HG03159 (cell line): Measurements from ENCODE around the gene TIFAB.

Source experiments
- ATAC-seq: cut with Tn5 transposase; IDR thresholded peaks from one replicate; pipeline ENCODE4 v1.9.1; 2021; ENCODE audit warnings: mild to moderate bottlenecking, moderate library complexity; ENCODE audit not compliant: unreplicated experiment

The TIFAB gene

DNA sequence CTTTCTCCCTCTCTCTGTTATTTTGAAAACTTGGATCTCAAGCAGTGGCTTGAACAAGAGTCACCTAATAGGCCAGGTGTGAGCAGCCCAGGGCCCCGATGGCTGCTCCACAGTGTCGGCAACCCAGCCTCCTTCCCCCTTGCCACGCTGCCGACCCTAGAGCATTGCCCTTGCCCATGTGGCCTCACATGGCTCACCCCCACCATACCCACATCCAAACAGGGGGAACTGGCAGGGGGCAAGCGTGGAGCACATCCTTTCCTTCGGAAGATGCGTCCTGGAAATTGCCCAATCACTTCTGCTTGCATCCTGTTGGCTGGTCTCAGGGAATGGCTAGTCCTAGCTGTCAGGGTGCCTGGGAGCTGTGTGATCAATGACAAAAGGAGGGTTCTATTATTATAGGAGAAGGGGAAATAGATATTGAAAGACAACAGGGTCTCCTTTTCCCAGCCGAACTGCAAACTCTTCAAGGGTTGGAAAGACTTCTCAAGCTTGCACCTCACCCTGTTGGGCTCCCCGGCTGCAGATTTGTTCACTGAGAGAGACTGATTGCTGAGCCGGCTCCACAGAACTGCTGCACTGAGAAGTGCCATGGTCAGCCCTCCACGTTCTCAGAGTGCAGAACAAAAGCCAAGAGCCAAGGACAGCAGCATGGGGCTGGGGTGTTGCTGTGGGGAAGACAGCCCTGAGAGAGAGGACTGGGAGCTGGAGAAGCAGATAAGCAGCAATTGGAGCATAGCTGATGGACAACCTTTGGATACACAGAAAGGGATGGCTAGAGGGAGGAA, 8.3 kb upstream of the TIFAB start:
- ATAC-seq: no peak

DNA sequence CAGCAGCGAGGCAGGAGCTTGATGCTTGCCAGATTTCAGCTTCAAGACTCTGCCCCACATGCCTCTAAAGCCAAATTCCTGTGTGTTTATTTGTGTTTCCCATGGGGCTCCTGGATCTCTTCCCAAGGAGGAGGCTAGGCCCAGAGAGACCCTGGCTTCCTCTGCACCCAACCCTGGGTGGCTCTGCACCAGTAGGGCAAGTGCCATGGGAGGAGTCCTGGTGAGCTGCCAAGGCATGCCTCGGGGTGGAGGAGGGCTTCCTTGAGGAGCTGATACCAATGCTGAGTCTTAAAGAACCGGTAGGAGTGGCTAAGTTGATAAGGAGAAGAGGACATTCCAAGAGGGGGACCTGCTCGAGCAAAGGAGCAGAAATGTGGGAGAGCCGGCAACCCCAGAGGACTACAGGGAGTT, 6.8 kb upstream of the TIFAB start:
- ATAC-seq: no peak

DNA sequence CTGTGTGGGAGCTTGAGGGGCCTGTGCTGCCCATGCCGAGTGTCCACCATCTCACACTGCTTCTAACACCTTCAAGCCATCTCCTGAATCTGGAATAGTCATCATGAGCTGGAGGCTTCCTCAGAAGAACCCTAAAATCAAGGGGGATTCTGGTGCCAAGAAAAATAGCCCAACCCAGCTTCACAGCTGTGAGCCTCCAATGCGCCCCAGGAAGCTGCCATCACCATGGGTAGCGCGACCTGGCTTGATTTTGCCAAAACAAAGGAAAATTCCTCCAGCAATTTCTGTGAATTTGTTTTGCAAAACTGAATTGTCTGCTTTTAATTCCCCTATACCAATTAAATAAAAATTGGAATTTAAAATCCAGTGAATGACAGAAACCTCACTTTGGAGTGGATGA, 6.2 kb upstream of the TIFAB start:
- ATAC-seq: no peak

DNA sequence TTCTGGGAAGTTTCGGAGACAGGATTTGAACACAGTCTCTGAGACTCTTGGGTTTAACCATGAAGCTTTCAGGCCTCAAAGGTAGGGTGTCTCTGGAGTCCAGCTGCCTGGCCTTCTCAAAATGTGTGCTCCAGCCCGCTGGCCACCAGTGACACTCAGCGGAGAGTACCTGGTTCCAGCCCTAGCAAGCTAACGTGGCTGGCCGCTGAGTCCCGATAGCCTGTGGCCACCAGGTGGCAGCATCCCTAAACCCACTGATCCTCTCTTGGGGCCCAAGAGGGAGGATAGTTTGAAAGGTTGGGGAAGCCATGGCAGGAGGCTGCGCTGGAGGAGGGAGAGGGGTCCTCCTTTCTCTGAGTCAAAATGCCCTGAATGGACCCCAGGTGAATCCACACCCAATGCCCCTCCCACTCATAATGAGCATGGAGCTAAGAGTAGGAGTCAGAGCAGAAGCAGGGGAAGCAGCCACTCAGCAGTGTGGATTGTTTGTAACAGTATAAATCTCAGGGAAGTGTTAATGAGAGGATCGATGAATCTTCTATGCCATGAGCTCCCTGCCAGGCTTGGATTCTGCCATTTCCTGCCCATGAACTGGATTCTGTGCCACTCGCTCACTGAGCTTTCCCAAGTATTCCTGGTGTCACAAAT, 5.4 kb upstream of the TIFAB start:
- ATAC-seq: peak; percentile 88

DNA sequence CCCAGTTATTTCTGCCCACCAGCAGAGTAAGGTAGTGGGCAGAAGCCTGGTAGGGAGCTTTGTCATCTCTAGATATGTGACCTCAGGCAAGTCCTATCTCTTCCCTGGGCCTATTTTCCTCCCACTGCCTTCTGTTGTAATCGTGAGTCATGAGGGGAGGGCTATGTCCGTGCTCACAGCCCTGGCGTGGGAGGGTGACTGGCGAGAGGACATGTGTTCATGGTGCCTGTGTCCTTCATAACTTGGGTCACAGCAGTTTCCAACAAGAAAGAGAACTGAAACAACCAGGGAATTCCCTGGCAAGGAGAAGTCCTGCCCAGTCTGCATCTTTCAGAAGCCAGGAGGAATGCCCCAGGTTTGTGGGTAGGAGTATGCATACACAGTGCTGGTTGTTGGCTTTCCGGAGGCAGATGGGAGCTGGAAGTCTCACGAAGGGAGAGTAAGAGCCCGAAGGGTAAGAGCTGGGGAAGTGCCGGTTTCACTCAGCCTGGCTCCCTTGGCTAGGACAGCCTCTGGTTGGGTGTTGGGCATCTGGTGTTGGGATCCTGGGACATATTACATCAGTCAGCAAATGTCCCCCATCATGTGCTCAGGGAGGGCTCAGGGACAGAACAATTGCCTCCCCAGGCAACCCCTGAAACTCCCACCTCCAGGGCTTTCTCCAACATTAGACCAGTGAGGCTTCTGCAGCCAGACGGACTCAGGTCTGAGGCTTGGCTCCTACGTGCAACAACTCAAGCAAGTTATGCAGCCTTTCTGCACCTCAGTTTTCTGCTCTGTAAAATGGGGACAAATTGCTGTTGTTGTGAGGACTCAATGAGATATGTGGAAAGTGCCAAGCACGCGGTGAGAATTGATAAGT, 4.3 kb upstream of the TIFAB start:
- no peak for ATAC-seq

DNA sequence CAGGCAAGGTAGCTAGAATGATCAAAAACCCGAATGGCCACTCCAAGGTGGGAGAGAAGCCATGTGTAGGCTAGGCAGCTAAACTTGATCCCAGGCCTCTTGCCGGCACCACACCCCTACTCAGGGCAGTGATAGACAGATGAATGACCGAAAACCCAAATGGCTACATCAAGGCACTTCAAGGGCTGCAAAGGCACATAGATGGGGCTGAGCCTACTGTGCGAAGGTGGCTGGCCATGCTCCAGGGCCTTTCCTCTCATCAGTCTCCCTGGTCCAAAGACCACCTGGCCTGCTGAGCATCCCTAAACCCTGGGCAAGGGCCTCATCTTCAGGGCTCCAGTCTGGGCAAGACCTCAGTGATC, 3.7 kb upstream of the TIFAB start:
- ATAC-seq: no peak

DNA sequence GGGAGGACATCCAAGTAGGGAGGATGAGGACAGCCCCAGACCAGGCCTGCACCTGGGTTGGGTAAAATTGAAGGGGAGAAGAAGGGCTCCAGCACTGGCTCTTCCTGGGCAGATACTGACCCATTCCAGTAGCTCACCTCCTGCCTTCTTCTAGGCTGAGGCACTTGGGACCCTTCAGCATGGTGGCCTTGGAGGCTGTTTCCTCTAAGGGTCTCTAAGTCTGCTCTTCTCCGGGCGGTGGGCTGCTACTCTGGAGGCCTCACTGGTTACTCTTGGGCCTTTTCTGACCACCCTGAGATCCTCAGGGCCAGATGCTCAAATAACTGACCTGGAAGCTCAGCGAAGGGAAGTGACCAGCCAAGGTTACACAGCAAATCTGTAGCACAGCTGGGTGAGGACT, 2.8 kb upstream of the TIFAB start:
- ATAC-seq: no peak

DNA sequence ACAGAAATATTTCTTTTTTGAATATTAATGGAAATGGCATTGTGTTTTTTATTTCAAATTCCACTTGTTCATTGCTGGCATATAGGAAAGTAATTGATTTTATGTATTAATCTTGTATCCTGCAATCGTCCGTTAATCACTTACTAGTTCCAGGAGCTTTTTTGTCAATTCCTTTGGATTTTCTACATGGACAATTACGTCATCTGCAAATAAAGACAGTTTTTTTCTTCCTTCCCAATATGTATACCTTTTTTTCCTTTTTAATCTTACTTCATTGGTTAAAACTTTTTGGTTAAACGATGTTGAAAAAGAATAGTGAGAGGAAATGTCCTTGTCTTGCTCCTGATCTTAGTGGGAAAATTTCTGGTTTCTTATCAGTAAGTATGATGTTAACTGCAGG, 1.5 kb upstream of the TIFAB start:
- ATAC-seq: no peak

DNA sequence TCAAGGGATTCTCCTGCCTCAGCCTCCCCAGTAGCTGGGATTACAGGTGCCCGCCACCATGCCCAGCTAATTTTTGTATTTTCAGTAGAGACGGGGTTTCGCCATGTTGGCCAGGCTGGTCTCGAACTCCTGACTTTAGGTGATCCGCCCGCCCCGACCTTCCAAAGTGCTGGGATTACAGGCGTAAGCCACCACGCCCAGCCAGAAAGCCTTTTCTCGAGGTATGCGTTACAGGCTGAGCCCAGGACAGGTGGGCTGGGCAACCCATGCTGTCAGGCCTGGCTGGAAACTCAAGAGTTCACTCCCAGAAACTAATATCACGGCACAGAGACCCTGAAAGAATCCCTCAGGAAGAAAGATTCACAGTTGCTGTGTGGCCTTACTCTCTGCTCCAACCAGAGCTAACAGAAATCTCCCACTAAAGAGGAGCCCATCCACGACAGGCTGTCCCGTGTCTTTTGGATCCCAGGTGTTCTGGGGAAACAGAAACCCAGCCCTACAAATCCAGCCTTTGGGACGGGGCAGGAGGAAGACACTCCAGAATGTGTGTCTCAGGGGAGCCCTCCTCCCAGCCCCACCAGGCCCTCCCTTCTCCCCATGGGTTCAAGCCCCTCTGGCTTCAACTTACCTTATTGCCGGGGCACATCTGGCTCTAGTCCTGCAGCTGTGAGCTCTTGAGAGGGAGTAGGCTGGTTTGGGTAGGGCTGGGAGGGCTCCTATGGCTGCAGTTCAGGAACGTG, 400 bp downstream of the TIFAB start:
- no peak for ATAC-seq

DNA sequence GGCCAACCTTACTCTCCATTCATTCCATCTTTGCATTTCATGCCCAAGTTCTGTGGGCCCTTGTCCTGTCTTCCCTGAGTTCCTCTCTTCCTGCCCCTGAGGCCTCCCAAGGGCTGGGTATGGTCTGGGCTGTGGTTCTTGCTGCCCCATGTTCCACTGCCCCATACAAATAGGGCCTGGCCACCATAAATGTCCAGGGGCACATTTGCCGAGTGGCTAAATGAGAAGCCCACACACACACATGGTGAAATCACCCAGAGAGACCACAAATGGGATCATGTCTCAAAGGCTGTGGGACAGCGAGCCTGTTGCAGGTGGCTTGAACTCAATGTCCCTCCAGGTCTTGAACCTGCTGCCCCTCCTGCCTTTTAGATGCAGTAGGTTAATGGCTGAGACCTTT, 1.2 kb downstream of the TIFAB start:
- no peak for ATAC-seq

DNA sequence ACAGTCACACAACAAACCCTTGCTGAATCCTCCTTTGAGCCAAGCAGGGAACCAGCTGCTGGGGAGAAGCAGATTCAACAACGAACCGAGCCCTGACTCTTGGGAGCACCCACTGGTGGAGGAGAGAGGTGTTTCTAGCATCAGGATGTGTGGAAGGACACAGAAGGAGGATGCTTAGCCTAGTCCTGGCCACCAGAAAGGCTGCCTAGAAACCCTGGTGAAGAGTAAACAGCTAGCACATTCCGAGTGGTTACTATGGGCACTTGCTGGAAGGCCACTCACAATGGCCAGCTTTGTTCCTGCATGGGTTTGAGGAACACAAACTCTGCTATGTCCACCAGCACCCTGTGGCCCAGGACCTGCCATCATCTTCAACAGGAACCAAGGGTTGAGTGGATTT, 1.8 kb downstream of the TIFAB start:
- no peak for ATAC-seq

DNA sequence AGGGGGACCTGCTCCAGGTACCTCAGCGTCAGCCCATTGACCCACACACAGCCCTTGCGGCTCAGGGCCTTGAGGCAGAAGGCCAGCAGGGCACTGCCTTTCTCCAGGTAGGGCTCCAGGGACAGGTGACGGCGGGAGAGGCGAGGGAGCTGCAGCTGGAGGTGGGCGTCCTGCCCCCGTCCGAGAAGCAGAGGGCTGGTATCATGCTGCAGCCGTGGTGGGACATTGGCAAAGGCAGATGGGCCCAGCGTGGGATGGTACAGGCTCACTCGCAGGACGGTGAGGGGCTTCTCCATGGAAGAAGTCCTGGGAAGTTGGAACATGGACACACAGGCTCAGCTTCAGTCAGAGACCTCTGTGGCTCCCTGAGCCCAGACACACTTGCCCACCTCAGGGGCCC, 2.5 kb downstream of the TIFAB start:
- ATAC-seq: no peak

DNA sequence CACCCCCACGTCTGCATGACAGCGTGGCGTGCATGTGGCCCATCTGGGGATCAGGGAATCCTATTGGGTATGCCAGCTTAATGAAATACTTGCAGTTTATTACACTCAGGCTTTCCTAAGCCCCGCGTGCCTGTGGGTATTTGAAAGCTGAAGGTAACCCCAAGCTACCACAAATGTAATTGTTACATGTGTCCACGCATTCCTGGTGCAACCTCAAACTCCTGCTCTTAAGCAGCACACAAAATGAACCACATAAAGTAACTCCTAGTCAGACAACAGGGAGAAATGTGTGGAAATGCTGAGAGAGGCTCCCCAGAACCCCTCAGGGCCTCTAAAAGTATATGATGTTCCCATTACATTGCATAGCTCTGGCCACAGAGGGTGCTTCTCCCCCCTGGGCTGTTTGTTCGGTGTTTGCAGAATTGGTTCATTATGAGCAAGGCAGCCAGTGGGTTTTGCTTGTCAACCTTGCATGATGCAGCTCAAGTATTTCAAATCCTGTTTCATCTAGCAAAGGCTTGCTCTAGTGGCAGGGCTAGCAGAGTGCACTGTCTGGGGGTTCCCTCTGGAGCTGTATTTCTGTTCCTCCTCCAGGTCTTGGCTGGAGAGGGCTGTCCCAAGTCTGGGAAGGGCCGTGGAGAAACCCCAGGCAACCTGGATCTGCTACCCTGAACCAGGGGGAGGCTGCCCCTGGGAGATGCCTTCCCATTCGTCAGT, 3.2 kb downstream of the TIFAB start:
- no peak for ATAC-seq

DNA sequence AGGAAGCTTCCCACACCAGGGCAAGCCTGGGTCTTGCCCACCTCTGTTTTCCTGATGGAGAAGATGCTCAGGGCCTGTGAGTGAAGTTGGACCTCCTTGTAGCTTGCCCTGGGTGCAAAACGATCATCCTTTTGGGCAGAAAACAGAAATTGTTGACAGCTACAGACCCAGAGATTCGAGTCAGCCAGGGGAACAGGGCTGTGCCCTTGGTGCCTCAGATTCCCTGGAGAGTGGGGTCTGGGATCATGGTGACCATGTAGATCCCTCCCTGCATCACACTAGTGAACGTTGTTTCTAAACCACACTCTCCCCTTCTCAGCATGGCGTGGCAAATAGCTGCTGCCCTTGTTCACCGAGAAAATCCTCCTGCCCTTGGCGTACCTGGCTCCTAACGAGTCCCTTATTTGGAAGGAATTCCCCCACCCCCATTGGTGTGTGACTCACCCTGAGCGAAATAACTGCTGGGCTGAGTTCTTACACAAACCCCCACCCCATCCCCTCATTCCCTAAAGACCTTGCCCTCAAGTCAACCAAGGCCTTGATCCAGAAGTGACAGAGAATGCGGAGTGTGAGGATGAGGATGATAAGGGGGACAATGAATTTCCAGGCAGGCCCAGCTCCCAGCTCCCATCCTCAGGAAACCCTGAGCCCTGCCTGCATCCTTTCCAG, 3.9 kb downstream of the TIFAB start:
- no peak for ATAC-seq

DNA sequence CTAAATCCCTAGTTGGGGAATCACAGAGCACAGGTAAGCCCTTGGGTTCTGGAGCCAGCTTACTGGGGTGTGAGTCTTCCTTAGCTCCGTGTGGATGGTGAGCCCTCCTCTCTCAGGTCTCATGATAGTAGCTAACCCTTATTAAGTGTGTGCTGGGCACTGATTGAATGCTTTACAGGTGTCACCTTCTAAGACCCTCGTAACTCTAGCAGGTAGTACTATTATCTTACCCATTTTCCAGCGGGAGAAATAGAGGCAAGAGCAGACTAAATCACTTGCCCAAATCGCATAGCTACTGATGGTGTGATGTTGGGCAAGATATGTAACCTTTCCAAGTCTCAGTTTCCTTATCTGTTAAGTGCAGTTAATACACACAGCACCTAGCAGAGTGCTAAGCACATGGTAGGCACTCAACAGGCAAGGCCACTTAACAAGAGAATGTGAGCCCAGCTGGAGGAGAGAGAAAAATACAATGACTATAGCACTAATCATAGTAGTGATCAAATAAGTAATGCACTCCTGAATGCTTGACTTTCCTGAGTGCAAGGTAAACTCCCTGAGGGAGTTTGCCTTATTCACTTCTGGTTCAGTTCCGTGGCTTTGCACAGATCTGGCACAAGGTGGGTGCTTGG, 4.7 kb downstream of the TIFAB start, which contains the start of gene DCANP1:
TSS of gene DCANP1 (minus strand) at position 51 of the 632 bp plus-strand sequence. CDS start 240 bp downstream, outside the sequence.
- no peak for ATAC-seq

DNA sequence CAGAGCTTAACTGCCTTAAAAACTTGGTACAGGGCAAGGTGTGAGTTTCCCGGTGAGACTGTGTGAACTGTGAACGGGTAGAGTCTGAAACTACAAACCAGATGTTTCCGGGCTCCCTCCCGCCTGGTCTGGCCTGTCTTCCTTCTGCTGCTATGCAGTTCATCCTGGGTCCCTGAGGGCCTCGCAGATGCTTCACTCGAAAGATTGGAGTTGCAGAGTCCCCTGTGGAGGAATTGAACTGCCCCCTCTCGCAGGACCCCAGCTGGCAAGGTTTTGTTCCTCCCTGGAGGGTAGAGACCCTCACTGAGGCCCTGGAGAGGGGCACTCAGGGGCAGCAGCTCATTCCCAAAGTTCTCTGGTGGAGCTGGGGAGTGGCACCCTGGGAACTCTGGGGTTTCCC, 5.5 kb downstream of the TIFAB start:
- ATAC-seq: no peak

DNA sequence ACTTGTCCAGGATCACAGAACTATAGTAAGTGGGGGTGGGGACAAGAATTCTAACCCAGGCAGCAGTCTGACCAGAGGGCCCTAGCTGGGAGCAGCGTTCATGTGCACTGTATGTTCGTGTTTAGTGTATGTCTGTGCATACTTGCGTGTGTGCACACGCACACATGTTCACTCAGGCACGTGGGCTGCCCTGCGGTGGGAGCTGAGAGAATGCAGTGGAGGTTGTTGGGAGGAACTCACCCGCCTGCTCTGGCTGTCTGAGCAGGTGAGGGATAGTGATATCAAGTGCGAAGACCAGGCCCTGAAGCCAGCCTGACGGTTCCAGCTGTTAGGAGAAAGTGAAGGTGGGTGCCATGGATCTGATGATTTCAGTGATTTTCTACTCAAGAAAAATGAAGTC, 5.9 kb downstream of the TIFAB start:
- no peak for ATAC-seq

DNA sequence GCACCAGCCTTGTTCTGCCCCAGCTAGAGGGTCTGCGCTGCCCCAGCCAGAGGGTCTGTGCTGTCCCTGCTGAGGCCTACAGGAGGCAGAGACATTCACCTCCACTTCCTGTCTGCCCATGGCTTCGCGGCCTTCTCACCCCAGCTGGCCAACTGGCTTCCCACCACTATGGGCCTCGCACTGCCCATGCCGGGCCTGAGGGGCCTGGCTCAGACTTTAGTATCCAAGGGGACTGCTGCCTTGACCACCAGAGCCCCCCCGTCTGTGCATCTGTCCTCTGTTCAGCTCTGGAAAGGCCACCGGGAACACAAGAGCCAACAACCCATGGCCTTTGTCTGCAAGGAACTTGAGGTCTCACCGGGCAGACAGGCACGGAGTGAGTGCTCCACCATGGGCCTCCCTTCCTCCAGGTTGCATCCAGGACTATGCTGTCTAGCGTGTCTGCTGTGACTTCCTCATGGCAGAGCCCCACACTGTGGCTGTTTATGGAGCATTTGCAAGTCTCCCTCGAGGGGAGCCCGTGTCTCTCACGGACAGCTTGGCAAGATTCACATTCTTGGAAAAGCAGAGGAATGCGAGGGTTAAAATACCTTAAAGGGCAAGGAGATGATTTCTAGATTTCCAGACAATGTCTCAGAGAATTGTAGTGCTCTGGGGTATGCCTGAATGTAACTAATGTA, 6.7 kb downstream of the TIFAB start:
- no peak for ATAC-seq

DNA sequence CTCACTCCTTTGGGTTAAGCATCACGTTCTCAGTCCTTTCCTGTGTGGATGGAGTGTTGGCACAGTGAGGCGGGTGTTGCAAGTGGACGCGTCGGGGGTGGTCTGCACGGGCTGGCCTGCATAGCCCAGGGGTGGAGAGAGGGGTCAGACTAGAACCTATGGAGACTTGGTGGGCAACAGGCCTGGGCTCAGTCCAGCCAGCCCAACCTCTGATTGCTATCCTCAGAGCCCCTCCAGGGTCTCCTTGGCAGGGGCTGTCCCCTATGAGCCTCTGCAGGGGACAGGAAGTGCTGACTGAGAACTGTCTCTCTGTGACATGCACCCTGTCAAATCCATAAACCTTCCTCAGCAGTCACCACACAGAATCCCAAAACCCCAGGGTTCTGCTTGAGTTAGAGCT, 7.3 kb downstream of the TIFAB start:
- no peak for ATAC-seq
